Measurements from ENCODE around the gene CNNM1.

DNA sequence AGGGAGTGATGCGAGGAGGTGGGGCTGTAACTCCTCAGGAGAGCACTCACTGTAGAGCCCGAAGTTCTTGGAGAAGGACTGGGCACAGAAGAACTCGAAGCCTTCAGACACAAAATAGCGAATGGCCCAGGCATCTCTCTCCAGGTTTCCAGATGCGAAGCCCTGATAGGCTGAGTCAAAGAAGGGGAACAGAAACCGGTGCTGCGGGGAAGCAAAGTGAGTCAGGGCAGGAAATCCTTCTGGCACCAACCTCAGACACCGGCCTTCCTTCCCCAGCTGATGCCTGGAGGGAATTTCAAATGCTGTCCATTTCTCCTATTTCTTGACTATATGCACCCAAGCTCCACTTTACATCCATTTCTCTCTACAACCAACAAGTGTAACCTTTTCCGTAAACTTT, 74.5 kb downstream of the CNNM1 start:
- TF ChIP-seq, protein P1, sequence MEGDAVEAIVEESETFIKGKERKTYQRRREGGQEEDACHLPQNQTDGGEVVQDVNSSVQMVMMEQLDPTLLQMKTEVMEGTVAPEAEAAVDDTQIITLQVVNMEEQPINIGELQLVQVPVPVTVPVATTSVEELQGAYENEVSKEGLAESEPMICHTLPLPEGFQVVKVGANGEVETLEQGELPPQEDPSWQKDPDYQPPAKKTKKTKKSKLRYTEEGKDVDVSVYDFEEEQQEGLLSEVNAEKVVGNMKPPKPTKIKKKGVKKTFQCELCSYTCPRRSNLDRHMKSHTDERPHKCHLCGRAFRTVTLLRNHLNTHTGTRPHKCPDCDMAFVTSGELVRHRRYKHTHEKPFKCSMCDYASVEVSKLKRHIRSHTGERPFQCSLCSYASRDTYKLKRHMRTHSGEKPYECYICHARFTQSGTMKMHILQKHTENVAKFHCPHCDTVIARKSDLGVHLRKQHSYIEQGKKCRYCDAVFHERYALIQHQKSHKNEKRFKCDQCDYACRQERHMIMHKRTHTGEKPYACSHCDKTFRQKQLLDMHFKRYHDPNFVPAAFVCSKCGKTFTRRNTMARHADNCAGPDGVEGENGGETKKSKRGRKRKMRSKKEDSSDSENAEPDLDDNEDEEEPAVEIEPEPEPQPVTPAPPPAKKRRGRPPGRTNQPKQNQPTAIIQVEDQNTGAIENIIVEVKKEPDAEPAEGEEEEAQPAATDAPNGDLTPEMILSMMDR (IDR thresholded peaks at IDR 0.05 in 4 of 5, conservative IDR thresholded peaks at IDR 0.05 in 1 of 5): no peak
- no peak for TF ChIP-seq POLR2A (IDR thresholded peaks at IDR 0.05)

All from gastrocnemius medialis (tissue), 4 donors.